ENCODE results near the gene PLA2G6. TPM values are rescaled to one million over a fixed set of nuclear protein-coding genes. Genes with fewer than 3 reads are reported as not detected.

The PLA2G6 gene
- total RNA-seq, 1 experiment from 2014 or later, result 36.0 TPM

DNA sequence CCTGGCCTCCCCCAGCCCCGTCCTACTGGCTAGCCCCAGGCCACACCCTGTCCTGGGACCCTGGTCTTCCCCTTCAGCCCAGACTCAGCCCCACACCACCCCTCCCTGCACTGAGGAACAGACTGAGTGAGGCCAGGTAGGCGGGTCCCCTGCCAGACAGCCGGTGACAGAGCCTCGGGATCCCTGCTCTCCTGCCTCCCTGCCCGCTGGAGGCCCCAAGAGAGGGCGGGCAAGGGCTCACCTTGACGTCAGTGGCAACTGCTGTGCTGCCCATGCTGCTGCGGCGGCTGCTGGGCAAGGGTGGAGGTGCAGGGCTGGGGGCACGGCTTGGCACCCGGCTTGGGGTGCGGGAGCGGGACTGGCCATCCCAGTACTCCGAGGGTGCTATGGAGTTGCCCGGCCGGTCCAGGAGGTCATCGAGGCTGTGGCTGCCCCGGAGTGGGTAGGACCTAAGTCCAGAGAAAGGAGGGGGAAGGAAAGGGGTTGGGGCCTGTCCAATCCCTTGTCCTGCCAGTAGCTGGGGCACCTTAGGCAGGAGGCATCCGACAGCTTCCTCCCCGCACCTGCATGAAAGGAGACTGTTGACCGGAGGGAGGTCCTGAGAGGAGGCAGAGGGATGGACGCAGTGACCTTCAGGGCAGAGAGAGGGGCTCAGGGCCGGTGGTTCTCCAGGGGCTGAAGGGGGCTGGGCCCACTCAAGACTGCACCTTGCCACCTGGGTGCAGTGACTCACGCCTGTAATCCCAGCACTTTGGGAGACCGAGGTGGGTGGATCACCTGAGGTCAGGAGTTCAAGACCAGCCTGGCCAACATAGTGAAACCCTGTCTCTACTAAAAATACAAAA is 95.4 kb downstream of the PLA2G6 start:
- POLR2A ChIA-PET, result no interaction called here

DNA sequence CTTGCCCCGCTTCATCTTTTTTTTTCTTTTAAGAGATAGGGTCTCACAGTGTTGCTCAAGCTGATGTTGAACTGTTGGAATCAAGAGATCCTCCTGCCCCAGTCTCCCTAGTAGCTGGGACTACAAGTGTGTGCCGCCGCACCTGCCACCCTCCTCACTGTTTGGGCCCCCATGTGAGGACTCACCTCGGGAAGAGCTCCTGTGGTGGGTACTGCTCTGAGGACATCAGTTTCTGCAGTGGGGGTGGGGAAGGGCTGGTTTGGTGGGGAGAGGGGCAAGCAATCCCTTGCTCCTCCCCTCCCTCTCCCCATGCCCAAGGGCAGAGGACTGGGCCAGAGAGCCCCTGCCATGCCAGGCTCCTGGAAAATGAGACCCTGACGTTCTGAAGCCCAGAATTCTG is 96.1 kb downstream of the PLA2G6 start:
- no peaks in the 10 kb centered on the region for H4K20me1 ChIP-seq (ENCODE audit: insufficient read depth)
- no peak overlapping the region for H3K27ac ChIP-seq (ENCODE audit: low read depth, low read length)
- H3K9me2 ChIP-seq (ENCODE audit: insufficient read depth), result no peaks in the 10 kb centered on the region
- ChIA-PET RAD21 (ENCODE audit: low non-redundant PET in 1 of 2, low total read pairs in 2 of 2, uncharacterized antibody in 2 of 2, unreplicated experiment in 2 of 2) (no interaction called here), CTCF (interaction anchor here (0.8 kb wide), 1 partner anchor 12 kb away, joined by 3 read pairs; no protein-coding TSS in a partner anchor), POLR2A (no interaction called here)
- BruUV-seq (replicated peaks), result no TSS peak
- H3K4me3 ChIP-seq (replicated peaks in 1 of 2; ENCODE audit: low read depth in 1 of 2, low read length in 2 of 2), result no peak overlapping the region
- TF ChIP-seq, protein P1, sequence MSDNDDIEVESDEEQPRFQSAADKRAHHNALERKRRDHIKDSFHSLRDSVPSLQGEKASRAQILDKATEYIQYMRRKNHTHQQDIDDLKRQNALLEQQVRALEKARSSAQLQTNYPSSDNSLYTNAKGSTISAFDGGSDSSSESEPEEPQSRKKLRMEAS (IDR thresholded peaks at IDR 0.05), result no peak
- TF ChIP-seq CBX3 (IDR thresholded peaks at IDR 0.05; ENCODE audit: low read depth) (no peak), CEBPB (IDR thresholded peaks at IDR 0.05; ENCODE audit: low read depth) (no peak)
- no peaks in the 10 kb centered on the region for H3K27me3 ChIP-seq (ENCODE audit: insufficient read depth, low read length)
- no peak overlapping the region for H2AFZ ChIP-seq (ENCODE audit: low read depth, low read length, poor library complexity, severe bottlenecking)
- no peaks in the 10 kb centered on the region for H3K9me3 ChIP-seq (ENCODE audit: control insufficient read depth in 1 of 2, insufficient read depth in 1 of 2, low read depth in 1 of 2, low read length in 2 of 2)
- ATAC-seq, result no peak
- H3K9ac ChIP-seq (ENCODE audit: low read length), result no peak overlapping the region
- DNase-seq (ENCODE audit: low read depth, low spot score), result no peak
- peaks cover 0 to 4% of the 10 kb centered on the region in 2 experiments; a peak in 1 of 4 replicates for H3K4me1 ChIP-seq (ENCODE audit: control insufficient read depth in 1 of 2, insufficient read depth in 2 of 2, low read length in 2 of 2)
- H3K79me2 ChIP-seq (ENCODE audit: insufficient read depth, low read length), result no peaks in the 10 kb centered on the region
- H3K36me3 ChIP-seq (ENCODE audit: control insufficient read depth in 1 of 2, insufficient read depth in 2 of 2, low read length in 2 of 2), result no peaks in the 10 kb centered on the region
- intact Hi-C loops (cut with micrococcal nuclease), result no loop called here
- H3K4me2 ChIP-seq (ENCODE audit: low read length), result no peak overlapping the region

More for the DNA sequence above, 95.4 kb downstream of the PLA2G6 start:
- no peaks in the 10 kb centered on the region for H3K27me3 ChIP-seq (ENCODE audit: insufficient read depth, low read length)
- RAD21 ChIA-PET (ENCODE audit: low non-redundant PET in 1 of 2, low total read pairs in 2 of 2, uncharacterized antibody in 2 of 2, unreplicated experiment in 2 of 2), result no interaction called here
- TF ChIP-seq ELF1 (IDR thresholded peaks at IDR 0.05; ENCODE audit: borderline replicate concordance, low read depth) (no peak), POLR2AphosphoS5 (IDR thresholded peaks at IDR 0.05; ENCODE audit: low read depth, low read length) (no peak), EZH2 (IDR thresholded peaks at IDR 0.05) (no peak), FOSL1 (IDR thresholded peaks at IDR 0.05; ENCODE audit: low read depth) (no peak)
- no peak overlapping the region for H3K4me2 ChIP-seq (ENCODE audit: low read length)
- CTCF ChIA-PET, result no interaction called here
- no peaks in the 10 kb centered on the region for H3K9me3 ChIP-seq (ENCODE audit: control insufficient read depth in 1 of 2, insufficient read depth in 1 of 2, low read depth in 1 of 2, low read length in 2 of 2)
- intact Hi-C loops (cut with micrococcal nuclease), result no loop called here
- no peak for DNase-seq (ENCODE audit: low read depth, low spot score)
- peaks cover 0 to 4% of the 10 kb centered on the region in 2 experiments; a peak in 1 of 4 replicates for H3K4me1 ChIP-seq (ENCODE audit: control insufficient read depth in 1 of 2, insufficient read depth in 2 of 2, low read length in 2 of 2)
- H3K36me3 ChIP-seq (ENCODE audit: control insufficient read depth in 1 of 2, insufficient read depth in 2 of 2, low read length in 2 of 2), result no peaks in the 10 kb centered on the region
- BruUV-seq (replicated peaks), result no TSS peak
- no peak for ATAC-seq
- H3K4me3 ChIP-seq (replicated peaks in 1 of 2; ENCODE audit: low read depth in 1 of 2, low read length in 2 of 2), result no peak overlapping the region
- no peaks in the 10 kb centered on the region for H4K20me1 ChIP-seq (ENCODE audit: insufficient read depth)
- H3K9me2 ChIP-seq (ENCODE audit: insufficient read depth), result no peaks in the 10 kb centered on the region
- H3K79me2 ChIP-seq (ENCODE audit: insufficient read depth, low read length), result no peaks in the 10 kb centered on the region
- H2AFZ ChIP-seq (ENCODE audit: low read depth, low read length, poor library complexity, severe bottlenecking), result no peak overlapping the region
- no peak overlapping the region for H3K27ac ChIP-seq (ENCODE audit: low read depth, low read length)
- H3K9ac ChIP-seq (ENCODE audit: low read length), result no peak overlapping the region
